H1 (cell line): ENCODE results near the gene TRIM56. TPM values are rescaled to one million over a fixed set of nuclear protein-coding genes. Genes with fewer than 3 reads are reported as not detected.

ENCODE experiments used
- CHD2 ChIP-seq: IDR thresholded peaks from 2 replicates; pipeline ENCODE4 v1.6.1; 2012; ENCODE audit warnings: low read length, improper control_type of control experiment
- JUND ChIP-seq: IDR thresholded peaks from 2 replicates; pipeline ENCODE4 v1.6.1; 2011; ENCODE audit warnings: mild to moderate bottlenecking, improper control_type of control experiment, low read length
- KDM1A ChIP-seq: fragments of 200-600, 300-600 bp; sonication (generic); IDR thresholded peaks from 2 replicates; pipeline ENCODE4 v1.7.1; 2016; ENCODE audit warnings: mild to moderate bottlenecking, low read length, borderline replicate concordance
- NANOG ChIP-seq: IDR thresholded peaks from 2 replicates; pipeline ENCODE4 v1.6.1; 2011; ENCODE audit warnings: low read length, low read depth, mild to moderate bottlenecking, inconsistent platforms; ENCODE audit not compliant: insufficient read depth, poor library complexity, severe bottlenecking
- SIN3A ChIP-seq, 2 experiments: IDR thresholded peaks in 1 of 2; conservative IDR thresholded peaks in 1 of 2; 2 replicates each; pipeline ENCODE4 v1.6.1; 2011 to 2012; ENCODE audit warnings: low read length in 2 of 2, improper control_type of control experiment in 1 of 2, low read depth in 1 of 2, mild to moderate bottlenecking in 1 of 2
- USF2 ChIP-seq: IDR thresholded peaks from 2 replicates; pipeline ENCODE4 v1.6.1; 2011; ENCODE audit warnings: low read length, improper control_type of control experiment
- polyA plus RNA-seq, 7 experiments: library from polyadenylated mRNA; depleted of rRNA in 3 of 7; stranded (reverse) in 5 of 7; unstranded in 2 of 7; fragments of >200 nt in 5 of 7; fragments of 200-250 nt in 2 of 7; gene quantifications; 1 replicate in 5 of 7; 2 replicates in 1 of 7; 4 replicates in 1 of 7; pipeline versions ENCODE4 v1.2.1 to v1.2.3, GENCODE V29; 2011 to 2013; ENCODE audit warnings: missing spikeins in 2 of 7, mixed read lengths in 2 of 7
- total RNA-seq: library from RNA; stranded (reverse); fragmentation: NEBNext Ultra II Directional; extraction: Animal tissue kit (Norgen Biotek cat#: 25700); gene quantifications from 2 replicates; pipeline ENCODE4 v1.2.1, GENCODE V29; 2021

Gene TRIM56
- total and polyA plus RNA-seq, 2 of the 8 experiments (the other 6 are each of a cell fraction or from before 2014, with no cell fraction given) = 2.0 to 17.5 TPM

GRCh38 chr7:101081432-101081831, 3.8 kb upstream of the TRIM56 start (continued):
- no peak for TF ChIP-seq USF2
- no peak for TF ChIP-seq NANOG
- no peak for TF ChIP-seq KDM1A
- no peak for TF ChIP-seq JUND
- TF ChIP-seq CHD2 = no peak
- no peak for TF ChIP-seq SIN3A (conservative IDR thresholded peaks at IDR 0.05 in 1 of 2, IDR thresholded peaks at IDR 0.05 in 1 of 2; ENCODE audit: low read depth in 1 of 2, low read length in 2 of 2)
